Osteoblast (primary cell): ENCODE data around the gene PSMD9. TPM values are rescaled to one million over a fixed set of nuclear protein-coding genes. Genes with fewer than 3 reads are reported as not detected.
"Not testable (repeated sequence)": the region's sequence is repeated elsewhere in the genome, so short reads cannot be mapped to it uniquely, and the experiment has no call there.

Source experiments
- DNase-seq: peaks from one replicate; pipeline ENCODE4 v3.0.0; 2011; ENCODE audit warnings: low spot score, mixed read lengths; ENCODE audit not compliant: insufficient read length; ENCODE audit errors: missing footprints
- H2AFZ ChIP-seq: 2 replicates; pipeline ENCODE4 v1.6.0; 2011; ENCODE audit warnings: mild to moderate bottlenecking, low read length
- H3K27ac ChIP-seq: 2 replicates; pipeline ENCODE4 v1.5.1; 2011; ENCODE audit warnings: mild to moderate bottlenecking, low read depth, low read length, moderate library complexity
- H3K27me3 ChIP-seq: 2 replicates; pipeline ENCODE4 v1.6.0; 2012; ENCODE audit warnings: mild to moderate bottlenecking, control low read depth, inconsistent platforms, low read length, moderate library complexity; ENCODE audit not compliant: insufficient read depth
- H3K36me3 ChIP-seq: 2 replicates; pipeline ENCODE4 v1.5.1; 2011; ENCODE audit warnings: mild to moderate bottlenecking, low read length, control low read depth, moderate library complexity; ENCODE audit not compliant: insufficient read depth
- H3K4me1 ChIP-seq: 2 replicates; pipeline ENCODE4 v1.5.1; 2011; ENCODE audit warnings: mild to moderate bottlenecking, low read length, control low read depth, moderate library complexity; ENCODE audit not compliant: insufficient read depth
- H3K4me2 ChIP-seq: 2 replicates; pipeline ENCODE4 v1.6.0; 2011; ENCODE audit warnings: mild to moderate bottlenecking, low read length; ENCODE audit not compliant: insufficient read depth
- H3K4me3 ChIP-seq: fragments of 200-600 bp; sonication (generic); 3 replicates; pipeline ENCODE4 v1.5.1; 2012; ENCODE audit warnings: mild to moderate bottlenecking, low read length, inconsistent platforms; ENCODE audit not compliant: insufficient read depth
- H3K79me2 ChIP-seq: 2 replicates; pipeline ENCODE4 v1.6.0; 2012; ENCODE audit warnings: mild to moderate bottlenecking, low read length, control low read depth, inconsistent platforms; ENCODE audit not compliant: insufficient read depth
- H3K9me3 ChIP-seq: 2 replicates; pipeline ENCODE4 v1.5.1; 2011; ENCODE audit warnings: low read depth, low read length, control low read depth
- H4K20me1 ChIP-seq: 2 replicates; pipeline ENCODE4 v1.6.0; 2012; ENCODE audit warnings: mild to moderate bottlenecking, low read length, control low read depth; ENCODE audit not compliant: insufficient read depth
- total RNA-seq: library from RNA; depleted of rRNA; stranded (reverse); fragments of >200 nt; gene quantifications from 2 replicates; pipeline ENCODE4 v1.2.3, GENCODE V29; 2012
- TF ChIP-seq, protein P1 (sequence below): IDR thresholded peaks from 2 replicates; pipeline ENCODE4 v1.5.1; 2011; ENCODE audit warnings: mild to moderate bottlenecking, low read depth, low read length, moderate library complexity; ENCODE audit errors: extremely low read depth

The PSMD9 gene
- total RNA-seq, 1 donor = 29.7 TPM

DNA sequence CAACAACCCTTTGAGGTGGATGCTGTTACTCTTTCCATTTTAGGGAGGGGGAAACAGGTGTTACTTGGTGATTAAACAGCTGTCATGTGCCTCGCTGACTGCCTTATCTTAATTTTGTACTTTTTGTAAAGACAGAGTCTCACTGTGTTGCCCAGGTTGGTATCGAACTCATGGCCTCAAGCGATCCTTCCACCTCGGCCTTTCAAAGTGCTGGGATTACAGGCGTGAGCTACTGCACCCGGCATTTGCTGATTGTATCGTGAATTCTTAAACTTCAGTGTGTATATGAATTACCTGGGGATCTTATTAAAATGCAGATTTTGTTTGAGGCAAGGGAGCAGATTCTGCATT, 659 bp downstream of the PSMD9 start:
- Histone ChIP-seq H3K79me2 (peaks cover 50% of the 10 kb centered on the region), H2AFZ (peak overlapping the region; percentile 93), H3K4me1 (peaks cover 29% of the 10 kb centered on the region), H3K27ac (peak overlapping the region; percentile 92), H3K9me3 (no peaks in the 10 kb centered on the region), H4K20me1 (peaks cover 20% of the 10 kb centered on the region), H3K36me3 (peaks cover 4% of the 10 kb centered on the region), H3K27me3 (no peaks in the 10 kb centered on the region), H3K4me3 (peak overlapping the region; percentile 91), H3K4me2 (peak overlapping the region; percentile 94)
- no peak for DNase-seq
- TF ChIP-seq, protein P1, sequence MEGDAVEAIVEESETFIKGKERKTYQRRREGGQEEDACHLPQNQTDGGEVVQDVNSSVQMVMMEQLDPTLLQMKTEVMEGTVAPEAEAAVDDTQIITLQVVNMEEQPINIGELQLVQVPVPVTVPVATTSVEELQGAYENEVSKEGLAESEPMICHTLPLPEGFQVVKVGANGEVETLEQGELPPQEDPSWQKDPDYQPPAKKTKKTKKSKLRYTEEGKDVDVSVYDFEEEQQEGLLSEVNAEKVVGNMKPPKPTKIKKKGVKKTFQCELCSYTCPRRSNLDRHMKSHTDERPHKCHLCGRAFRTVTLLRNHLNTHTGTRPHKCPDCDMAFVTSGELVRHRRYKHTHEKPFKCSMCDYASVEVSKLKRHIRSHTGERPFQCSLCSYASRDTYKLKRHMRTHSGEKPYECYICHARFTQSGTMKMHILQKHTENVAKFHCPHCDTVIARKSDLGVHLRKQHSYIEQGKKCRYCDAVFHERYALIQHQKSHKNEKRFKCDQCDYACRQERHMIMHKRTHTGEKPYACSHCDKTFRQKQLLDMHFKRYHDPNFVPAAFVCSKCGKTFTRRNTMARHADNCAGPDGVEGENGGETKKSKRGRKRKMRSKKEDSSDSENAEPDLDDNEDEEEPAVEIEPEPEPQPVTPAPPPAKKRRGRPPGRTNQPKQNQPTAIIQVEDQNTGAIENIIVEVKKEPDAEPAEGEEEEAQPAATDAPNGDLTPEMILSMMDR = no peak

DNA sequence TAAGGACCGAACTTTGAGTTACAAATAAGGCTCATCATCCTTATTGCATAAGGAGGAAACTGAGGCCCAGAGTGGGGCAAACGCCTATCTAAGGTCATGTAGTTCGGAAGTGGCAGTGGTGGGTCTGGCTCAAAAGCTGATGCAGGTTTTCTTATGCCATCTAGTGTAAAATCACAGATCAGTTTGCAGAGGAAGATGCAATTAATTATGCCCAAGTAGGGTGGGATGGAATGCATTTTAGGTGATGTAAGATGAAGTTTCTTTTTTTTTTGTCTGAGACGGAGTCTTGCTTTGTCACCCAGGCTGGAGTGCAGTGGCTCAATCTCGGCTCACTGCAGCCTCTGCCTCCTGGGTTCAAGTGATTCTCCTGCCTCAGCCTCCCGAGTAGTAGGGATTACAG, 1.1 kb downstream of the PSMD9 start:
- H3K79me2 ChIP-seq = peaks cover 54% of the 10 kb centered on the region
- not testable (repeated sequence) for DNase-seq

DNA sequence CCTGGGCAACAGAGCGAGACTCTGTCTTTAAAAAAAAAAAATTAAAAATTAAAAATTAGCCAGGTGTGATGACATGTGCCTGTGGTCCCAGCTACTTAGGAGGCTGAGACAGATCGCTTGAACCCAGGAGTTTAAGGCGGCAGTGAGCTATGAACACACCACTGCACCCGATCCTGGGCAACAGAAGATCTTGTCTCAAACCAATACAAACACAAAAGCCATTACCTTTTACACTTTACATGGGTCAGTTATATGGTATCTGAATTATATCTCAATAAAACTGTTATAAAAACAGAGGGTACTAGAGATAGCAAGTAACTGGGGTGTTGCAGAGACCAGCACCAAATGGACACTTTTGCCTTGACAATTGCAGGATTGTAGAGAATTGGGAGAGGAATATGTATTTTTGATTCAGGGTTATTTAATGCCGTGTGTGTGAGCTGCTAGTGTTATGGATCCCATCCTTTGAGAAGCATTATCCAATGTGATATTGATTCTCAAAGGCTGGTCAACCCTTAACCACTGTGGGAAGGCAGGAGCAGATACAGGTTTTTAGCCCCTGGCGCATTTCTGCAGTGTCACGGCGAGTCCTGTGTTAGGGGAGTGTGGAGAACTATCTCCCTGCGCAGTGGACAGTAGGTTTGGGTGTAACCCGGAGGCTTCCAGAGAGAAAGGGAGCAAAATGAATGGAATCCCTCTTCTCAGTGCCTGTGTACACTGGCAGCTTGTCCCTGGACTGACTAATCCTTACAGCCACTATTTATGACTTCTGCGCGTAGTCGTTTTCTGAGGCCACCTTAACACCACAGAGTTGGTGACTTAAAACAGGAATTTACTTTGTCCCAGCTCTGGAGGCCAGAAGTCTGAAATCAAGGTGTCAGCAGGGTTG, 4.3 kb downstream of the PSMD9 start:
- TF ChIP-seq, protein P1 = no peak
- Histone ChIP-seq H3K36me3 (peaks cover 29% of the 10 kb centered on the region), H4K20me1 (peaks cover 25% of the 10 kb centered on the region), H3K27ac (peak overlapping the region; percentile 30), H3K79me2 (peaks cover 77% of the 10 kb centered on the region), H3K4me1 (peaks cover 29% of the 10 kb centered on the region), H3K9me3 (no peaks in the 10 kb centered on the region), H2AFZ (peak overlapping the region; percentile 10), H3K4me3 (no peak overlapping the region), H3K27me3 (no peaks in the 10 kb centered on the region), H3K4me2 (peak overlapping the region; percentile 14)
- DNase-seq = peak; percentile 62

More for the DNA sequence above, 1.1 kb downstream of the PSMD9 start:
- not testable (repeated sequence) for H2AFZ ChIP-seq, H3K9me3 ChIP-seq, H3K27me3 ChIP-seq, H3K36me3 ChIP-seq
- Histone ChIP-seq H3K27ac (peak overlapping the region; percentile 92), H4K20me1 (peaks cover 24% of the 10 kb centered on the region), H3K4me1 (peaks cover 29% of the 10 kb centered on the region), H3K4me2 (peak overlapping the region; percentile 94), H3K4me3 (peak overlapping the region; percentile 91)

DNA sequence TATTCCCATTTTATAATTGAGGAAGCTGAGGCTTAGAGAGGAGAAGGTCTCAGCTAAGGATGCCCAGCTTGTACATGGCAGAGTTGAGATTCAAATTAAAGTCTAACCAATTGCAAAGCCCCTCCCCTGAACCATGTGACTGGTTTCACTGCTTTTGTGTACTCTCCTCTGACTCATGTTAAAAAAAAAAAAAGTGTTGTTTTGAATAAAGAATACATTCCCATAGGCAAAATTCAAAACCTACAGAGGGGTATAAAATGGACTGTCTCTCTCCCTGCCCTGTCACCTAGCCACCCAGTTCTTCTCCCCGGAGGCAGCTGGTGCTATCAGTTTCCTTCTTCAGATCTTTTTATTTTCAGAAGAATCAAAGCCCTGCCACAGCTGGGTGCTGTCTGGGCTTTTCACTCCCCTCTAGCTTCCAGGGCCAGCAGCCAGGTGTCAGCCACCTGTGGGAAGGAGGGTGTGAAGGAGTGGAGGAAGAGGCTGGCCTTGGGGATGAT, 5.4 kb downstream of the PSMD9 start:
- H3K79me2 ChIP-seq = peaks cover 79% of the 10 kb centered on the region
- peaks cover 34% of the 10 kb centered on the region for H3K36me3 ChIP-seq
- peak overlapping the region; percentile 30 for H3K27ac ChIP-seq
- H3K4me1 ChIP-seq = peaks cover 29% of the 10 kb centered on the region
- H3K9me3 ChIP-seq = no peaks in the 10 kb centered on the region
- no peaks in the 10 kb centered on the region for H3K27me3 ChIP-seq
- H2AFZ ChIP-seq = no peak overlapping the region
- DNase-seq = peak; percentile 74
- TF ChIP-seq, protein P1 = no peak
- H4K20me1 ChIP-seq = peaks cover 25% of the 10 kb centered on the region
- H3K4me2 ChIP-seq = peak overlapping the region; percentile 14
- H3K4me3 ChIP-seq = no peak overlapping the region
